AML-193 (cell line): ENCODE results near the gene C4BPB.
A peak's percentile ranks its signal among the peaks of the same experiment; 100 is the strongest.

Source experiments
- DNase-seq, 2 experiments: peaks; one replicate each; lab custom pipeline; 2025; lab: John Stamatoyannopoulos, UW

Gene C4BPB

GRCh38 chr1:207140536-207140935, 51.9 kb downstream of the C4BPB start:
- no peak for DNase-seq

DNA sequence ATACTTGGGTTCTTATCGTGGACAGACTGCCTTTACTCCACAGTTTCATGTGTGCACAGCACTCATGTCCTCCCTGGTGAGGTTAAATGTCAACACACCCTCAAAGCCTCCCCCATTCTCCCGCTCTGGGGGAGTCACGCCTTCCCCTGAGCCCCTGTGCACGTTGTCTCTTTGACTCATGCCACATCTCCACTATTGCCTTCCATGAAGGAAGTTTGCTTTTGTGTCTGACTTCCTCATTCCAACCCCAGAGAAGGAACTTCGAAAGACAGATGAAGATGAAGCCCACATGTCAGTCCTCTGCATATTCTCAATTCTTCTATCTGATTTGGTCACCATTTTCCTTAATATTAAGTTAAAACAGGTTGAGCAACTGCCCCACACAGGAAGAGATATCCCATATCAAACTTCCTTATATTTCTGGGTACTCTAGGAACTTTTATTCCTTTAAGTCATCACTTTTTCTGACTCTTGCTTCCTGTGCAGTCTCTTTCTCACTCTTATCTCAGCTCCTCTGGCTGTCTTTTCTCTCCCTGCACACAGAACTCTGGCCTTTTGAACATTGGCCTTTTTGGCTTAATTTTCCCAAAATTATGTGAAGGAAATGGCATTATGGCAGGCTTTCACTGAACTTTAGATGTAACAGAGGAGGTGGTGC, 56.9 kb downstream of the C4BPB start:
- peak; percentile 25 to 50 for DNase-seq
